Astrocyte of the cerebellum (primary cell): ENCODE results near the gene ATP11A.

ENCODE experiments used
- DNase-seq: peaks from one replicate; pipeline ENCODE4 v3.0.0-alpha.2; 2011; ENCODE audit warnings: low read depth
- H3K4me3 ChIP-seq: 2 replicates; pipeline ENCODE4 v1.5.1; 2011; ENCODE audit warnings: mild to moderate bottlenecking, low read depth, low read length, moderate library complexity
- in situ Hi-C: cut with HindIII; loops from 2 replicates; pipeline ENCODE4 v1.10.0; 2017; ENCODE audit warnings: low sequenced_read_pairs
- TF ChIP-seq, protein P1 (sequence below): IDR thresholded peaks from 2 replicates; pipeline ENCODE4 v1.5.1; 2012; ENCODE audit warnings: low read length, low read depth, moderate library complexity, mild to moderate bottlenecking; ENCODE audit errors: missing control alignments

Gene ATP11A

GRCh38 chr13:112648101-112648500 lies 41.7 kb upstream of the ATP11A start:
- TF ChIP-seq, protein P1, sequence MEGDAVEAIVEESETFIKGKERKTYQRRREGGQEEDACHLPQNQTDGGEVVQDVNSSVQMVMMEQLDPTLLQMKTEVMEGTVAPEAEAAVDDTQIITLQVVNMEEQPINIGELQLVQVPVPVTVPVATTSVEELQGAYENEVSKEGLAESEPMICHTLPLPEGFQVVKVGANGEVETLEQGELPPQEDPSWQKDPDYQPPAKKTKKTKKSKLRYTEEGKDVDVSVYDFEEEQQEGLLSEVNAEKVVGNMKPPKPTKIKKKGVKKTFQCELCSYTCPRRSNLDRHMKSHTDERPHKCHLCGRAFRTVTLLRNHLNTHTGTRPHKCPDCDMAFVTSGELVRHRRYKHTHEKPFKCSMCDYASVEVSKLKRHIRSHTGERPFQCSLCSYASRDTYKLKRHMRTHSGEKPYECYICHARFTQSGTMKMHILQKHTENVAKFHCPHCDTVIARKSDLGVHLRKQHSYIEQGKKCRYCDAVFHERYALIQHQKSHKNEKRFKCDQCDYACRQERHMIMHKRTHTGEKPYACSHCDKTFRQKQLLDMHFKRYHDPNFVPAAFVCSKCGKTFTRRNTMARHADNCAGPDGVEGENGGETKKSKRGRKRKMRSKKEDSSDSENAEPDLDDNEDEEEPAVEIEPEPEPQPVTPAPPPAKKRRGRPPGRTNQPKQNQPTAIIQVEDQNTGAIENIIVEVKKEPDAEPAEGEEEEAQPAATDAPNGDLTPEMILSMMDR = no peak
- no peak for DNase-seq
- in situ Hi-C loops = no loop called here
- no peak overlapping the region for H3K4me3 ChIP-seq

DNA sequence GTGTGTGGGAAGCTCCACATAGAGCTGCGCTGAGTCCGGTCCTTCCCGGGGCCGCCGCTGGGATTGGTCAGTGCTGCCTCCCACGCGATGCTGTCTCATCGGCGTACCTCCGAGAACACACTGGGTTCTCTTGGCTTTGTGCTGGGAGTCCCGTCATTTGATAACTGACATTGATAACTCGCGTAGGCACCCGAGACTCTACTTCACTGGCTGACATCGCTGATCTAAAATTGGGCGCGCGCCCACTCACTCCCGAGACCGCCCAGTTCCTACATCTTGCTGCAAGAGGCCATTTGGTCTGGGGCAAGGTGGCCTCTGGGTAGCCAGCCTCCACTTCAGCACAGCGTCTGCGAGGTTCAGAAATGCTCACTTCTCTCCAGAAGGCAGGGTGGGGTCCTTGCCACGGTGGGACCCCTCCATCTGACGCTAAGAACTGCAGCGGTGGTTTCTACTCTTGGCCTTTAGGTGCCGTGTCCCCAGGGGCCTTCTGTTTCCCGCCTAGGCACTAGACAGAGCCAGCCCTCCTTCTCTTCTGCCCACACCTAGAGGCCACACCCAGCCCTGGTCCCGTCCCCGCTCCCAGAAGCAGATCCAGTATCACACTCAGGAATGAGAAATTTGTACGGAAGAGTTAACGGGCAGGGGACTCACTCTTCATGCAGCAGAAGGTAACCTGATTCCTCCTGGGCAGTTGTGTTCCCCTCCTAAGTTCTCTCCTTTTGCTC lies 40.7 kb upstream of the ATP11A start:
- TF ChIP-seq, protein P1 = no peak
- in situ Hi-C loops = no loop called here
- no peak overlapping the region for H3K4me3 ChIP-seq
- no peak for DNase-seq

DNA sequence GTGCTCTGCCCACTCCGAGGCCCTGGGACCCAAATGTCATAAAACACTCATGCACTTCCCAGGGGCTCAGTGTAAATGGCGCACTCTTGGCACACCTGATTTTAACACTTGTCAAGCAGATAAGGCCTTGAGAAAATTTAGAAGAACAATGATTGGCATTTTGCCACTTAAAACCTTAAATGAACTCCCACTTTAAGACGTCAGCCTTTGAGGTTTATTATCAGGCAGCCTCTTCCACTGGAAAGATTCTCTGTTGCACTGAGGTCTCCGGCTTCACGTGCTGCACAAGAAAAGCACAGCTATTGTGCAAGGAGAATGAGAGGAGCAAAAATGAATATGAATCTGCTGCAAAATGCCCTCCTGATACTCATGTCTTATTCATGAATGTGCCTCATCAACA lies 38.5 kb upstream of the ATP11A start:
- no peak for DNase-seq
- H3K4me3 ChIP-seq = no peak overlapping the region
- TF ChIP-seq, protein P1 = no peak
- in situ Hi-C loops = no loop called here

DNA sequence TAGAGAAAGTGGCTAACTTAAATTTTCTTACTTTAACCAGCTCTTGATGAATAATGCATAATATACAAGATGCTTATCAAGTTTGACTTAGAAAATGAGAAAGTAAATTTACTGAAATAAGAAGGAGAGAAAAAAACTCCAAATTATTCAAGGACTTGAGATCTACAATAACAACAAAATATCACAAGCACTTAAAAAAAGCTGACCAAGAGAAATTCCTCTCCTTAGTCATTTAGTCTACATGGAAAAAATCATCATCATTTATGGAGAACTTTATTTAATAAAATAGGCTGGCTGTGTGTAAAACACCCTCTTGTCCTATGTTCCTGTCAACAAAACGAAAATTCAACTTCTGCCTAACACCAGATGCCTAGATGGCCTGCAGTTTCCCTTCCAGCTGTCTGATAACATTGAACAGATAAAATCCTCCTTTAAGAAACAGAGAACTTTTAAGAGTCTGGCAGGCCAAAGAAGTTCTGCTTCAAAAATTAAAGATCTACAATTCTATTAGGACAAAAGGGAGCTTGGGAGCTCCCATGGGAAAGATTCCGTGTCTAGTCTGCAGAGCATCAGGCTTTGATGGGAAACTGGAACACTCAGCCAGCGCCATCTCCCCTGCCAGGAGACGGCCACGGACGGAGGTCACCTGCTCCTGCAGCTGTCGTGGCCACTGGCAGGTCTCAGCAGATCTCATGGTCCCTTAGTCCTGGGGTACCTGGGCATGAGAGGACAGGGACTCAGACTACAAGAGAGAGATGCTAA lies 37.9 kb upstream of the ATP11A start:
- TF ChIP-seq, protein P1 = no peak
- in situ Hi-C loops = no loop called here

GRCh38 chr13:112652512-112653070 lies 37.2 kb upstream of the ATP11A start:
- TF ChIP-seq, protein P1 = no peak
- DNase-seq = no peak
- no peak overlapping the region for H3K4me3 ChIP-seq
- in situ Hi-C loops = no loop called here

More for the DNA sequence above, 37.9 kb upstream of the ATP11A start:
- DNase-seq = no peak
- H3K4me3 ChIP-seq = no peak overlapping the region

DNA sequence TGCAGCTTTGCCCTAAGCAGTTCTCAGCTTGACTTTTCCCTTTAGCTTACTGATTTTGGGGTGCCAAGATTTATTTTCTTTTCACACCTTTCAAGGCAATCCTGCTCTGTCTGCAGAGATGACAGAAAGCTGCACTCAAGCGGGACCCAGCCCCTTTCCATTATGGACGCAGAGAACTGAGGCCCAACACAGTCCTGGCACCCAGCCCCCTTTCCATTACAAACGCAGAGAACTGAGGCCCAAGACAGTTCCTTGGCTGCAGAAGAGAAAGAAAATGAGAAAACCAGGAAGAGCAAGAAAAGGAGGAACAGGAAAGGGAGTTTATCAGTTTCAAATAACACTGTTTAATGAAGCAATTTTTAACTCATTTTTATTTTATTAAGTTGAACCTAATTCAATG lies 36.8 kb upstream of the ATP11A start:
- DNase-seq = no peak
- in situ Hi-C loops = no loop called here

More for the DNA sequence above, 36.8 kb upstream of the ATP11A start:
- TF ChIP-seq, protein P1 = no peak
- no peak overlapping the region for H3K4me3 ChIP-seq
